K562 (cell line): ENCODE data around the gene PNLIPRP2. TPM values are rescaled to one million over a fixed set of nuclear protein-coding genes. Genes with fewer than 3 reads are reported as not detected.

Experiments used
- ATAC-seq: fragments of 200-7000 bp; cut with Tn5 transposase; 3 replicates; pipeline ENCODE4 v1.9.1; 2020; ENCODE audit warnings: moderate library complexity
- BruUV-seq: library from RNA; stranded (reverse); fragments of 400-500 nt; replicated peaks from 2 replicates; lab custom pipeline; 2021; lab: Mats Ljungman, UMichigan
- CTCF ChIA-PET: fragments of 300-600 bp; formaldehyde crosslinking; extraction: SDS; loops from one replicate; lab custom pipeline; 2021; ENCODE audit warnings: low intra/inter-chr PET ratio; lab: Yijun Ruan, JAX
- POLR2A ChIA-PET: fragments of 300-600, 350-650 bp; sonication (Branson Sonifier 250); formaldehyde crosslinking; extraction: SDS; loops from one replicate; lab custom pipeline; 2021; ENCODE audit warnings: antibody characterized with exemption, inconsistent platforms; lab: Yijun Ruan, JAX
- DNase-seq, 4 experiments: peaks; one replicate each; pipeline versions ENCODE4 v3.0.0 to v3.0.0-alpha.2; 2011 to 2018; ENCODE audit warnings: low spot score in 3 of 4, mixed read lengths in 3 of 4; ENCODE audit errors: extremely low read depth in 1 of 4
- FAIRE-seq: peaks from 2 replicates; lab custom pipeline; 2011; peaks lifted over from hg19 to GRCh38; lab: Jason Lieb, UNC
- H2AFZ ChIP-seq: 2 replicates; pipeline ENCODE4 v1.6.0; 2011; ENCODE audit warnings: low read depth, low read length, control low read depth, inconsistent platforms
- H3K27ac ChIP-seq: fragments of 200-600 bp; 3 replicates; pipeline ENCODE4 v1.8.0; 2011; ENCODE audit warnings: low read depth, mild to moderate bottlenecking, control low read depth, inconsistent platforms, low read length, moderate library complexity, mixed read lengths; ENCODE audit errors: extremely low read depth
- H3K27me3 ChIP-seq, 2 experiments: fragments of 300-600 bp in 1 of 2; 2 replicates in 1 of 2; 3 replicates in 1 of 2; pipeline versions ENCODE4 v1.6.0 to v1.8.0; 2011; ENCODE audit warnings: inconsistent platforms in 2 of 2, low read length in 2 of 2, mild to moderate bottlenecking in 1 of 2, mixed read lengths in 1 of 2, moderate library complexity in 1 of 2; ENCODE audit not compliant: control insufficient read depth in 2 of 2, insufficient read depth in 2 of 2
- H3K36me3 ChIP-seq: fragments of 300-600 bp; 3 replicates; pipeline ENCODE4 v1.8.0; 2011; ENCODE audit warnings: mild to moderate bottlenecking, low read length, inconsistent platforms; ENCODE audit not compliant: control insufficient read depth, insufficient read depth
- H3K4me1 ChIP-seq, 2 experiments: fragments of 200-600 bp in 1 of 2; replicated peaks in 1 of 2; 2 replicates in 1 of 2; 3 replicates in 1 of 2; pipeline versions ENCODE4 v1.5.1 to v1.8.0; 2011; ENCODE audit warnings: inconsistent platforms in 2 of 2, low read length in 2 of 2, mild to moderate bottlenecking in 1 of 2, mixed read lengths in 1 of 2, moderate library complexity in 1 of 2; ENCODE audit not compliant: control insufficient read depth in 2 of 2, insufficient read depth in 2 of 2
- H3K4me2 ChIP-seq: 2 replicates; pipeline ENCODE4 v1.6.1; 2011; ENCODE audit warnings: low read length, control low read depth, inconsistent platforms, mixed read lengths; ENCODE audit not compliant: insufficient read depth
- H3K4me3 ChIP-seq: fragments of 200-600 bp; sonication (generic), shearing (Covaris generic); 2 replicates; pipeline ENCODE4 v1.5.1; 2016; ENCODE audit warnings: control low read depth, inconsistent platforms
- H3K79me2 ChIP-seq: fragments of 200-600 bp; 3 replicates; pipeline ENCODE4 v1.8.0; 2011; ENCODE audit warnings: low read length, inconsistent platforms; ENCODE audit not compliant: control insufficient read depth, insufficient read depth
- H3K9ac ChIP-seq, 2 experiments: 2 replicates each; pipeline versions ENCODE4 v1.6.0 to v1.6.1; 2011; ENCODE audit warnings: low read depth in 2 of 2, low read length in 2 of 2, control low read depth in 1 of 2, inconsistent platforms in 1 of 2, mild to moderate bottlenecking in 1 of 2, mixed read lengths in 1 of 2; ENCODE audit not compliant: insufficient read depth in 1 of 2
- H3K9me1 ChIP-seq: one replicate; pipeline ENCODE4 v1.6.0; 2011; ENCODE audit warnings: inconsistent platforms, mild to moderate bottlenecking, low read length, moderate library complexity; ENCODE audit not compliant: control insufficient read depth, insufficient read depth
- H3K9me3 ChIP-seq: replicated peaks from 2 replicates; pipeline ENCODE4 v1.5.1; 2011; ENCODE audit warnings: low read depth, low read length, inconsistent platforms; ENCODE audit not compliant: control insufficient read depth, insufficient read depth
- H4K20me1 ChIP-seq: replicated peaks from 2 replicates; pipeline ENCODE4 v1.6.1; 2011; ENCODE audit warnings: low read length, inconsistent platforms, mixed read lengths; ENCODE audit not compliant: control insufficient read depth, insufficient read depth
- COPS2 ChIP-seq: fragments of 450-650 bp; conservative IDR thresholded peaks from 2 replicates; pipeline ENCODE4 v1.6.1; 2016; ENCODE audit warnings: mild to moderate bottlenecking, moderate library complexity
- E2F6 ChIP-seq, 2 experiments: IDR thresholded peaks; 2 replicates each; pipeline ENCODE4 v1.6.1; 2011; ENCODE audit warnings: borderline replicate concordance in 1 of 2, control low read depth in 1 of 2, low read depth in 1 of 2, low read length in 1 of 2, mild to moderate bottlenecking in 1 of 2, mixed read lengths in 1 of 2, moderate library complexity in 1 of 2; ENCODE audit not compliant: insufficient read depth in 1 of 2, insufficient read length in 1 of 2, poor library complexity in 1 of 2, severe bottlenecking in 1 of 2; ENCODE audit errors: extremely low read depth in 1 of 2
- FIP1L1 ChIP-seq: fragments of 200-400 bp; formaldehyde crosslinking; IDR thresholded peaks from 2 replicates; pipeline ENCODE4 v1.6.1; 2018; ENCODE audit warnings: mild to moderate bottlenecking, low read depth, low read length; ENCODE audit not compliant: poor library complexity, severe bottlenecking
- GTF3C2 ChIP-seq: IDR thresholded peaks from 3 replicates; pipeline ENCODE4 v1.6.1; 2011; ENCODE audit warnings: borderline replicate concordance, mild to moderate bottlenecking, moderate library complexity; ENCODE audit not compliant: insufficient read length; ENCODE audit errors: extremely low read depth
- KDM5B ChIP-seq: fragments of 200-600 bp; sonication (generic); IDR thresholded peaks from 2 replicates; pipeline ENCODE4 v1.6.1; 2012; ENCODE audit warnings: low read depth, mild to moderate bottlenecking, moderate library complexity, low read length, control low read depth, inconsistent platforms; ENCODE audit not compliant: insufficient replicate concordance
- MTA3 ChIP-seq: fragments of 450-650 bp; formaldehyde crosslinking; IDR thresholded peaks from 2 replicates; pipeline ENCODE4 v1.6.1; 2017; ENCODE audit warnings: mild to moderate bottlenecking, borderline replicate concordance
- SMARCB1 ChIP-seq: IDR thresholded peaks from 2 replicates; pipeline ENCODE4 v1.6.1; 2011; ENCODE audit warnings: improper control_type of control experiment, low read depth; ENCODE audit not compliant: insufficient read length
- ZNF165 ChIP-seq: fragments of 250-450 bp; sonication (Bioruptor Pico); IDR thresholded peaks from 2 replicates; pipeline ENCODE4 v1.4.0; 2020; ENCODE audit warnings: borderline replicate concordance
- ZNF518B ChIP-seq: fragments of 250-450 bp; sonication (Bioruptor Pico); IDR thresholded peaks from 2 replicates; pipeline ENCODE4 v1.5.0; 2021; ENCODE audit warnings: mild to moderate bottlenecking, moderate library complexity
- WGBS: fragments of 100-300 bp; shearing (Covaris generic); methylation state at CpG from one replicate; pipeline ENCODE4 v1.1.6; 2016; ENCODE audit warnings: low coverage, mixed read lengths; ENCODE audit not compliant: insufficient coverage; ENCODE audit errors: missing lambda C conversion rate; 5-methylcytosine and 5-hydroxymethylcytosine counted together
- in situ Hi-C: fragments of 300-500 bp; cut with MboI; formaldehyde crosslinking; loops from 4 replicates; pipeline ENCODE4 v1.15.0; 2018; ENCODE audit warnings: inconsistent platforms, mixed read lengths
- intact Hi-C: fragments of 100-400 bp; cut with micrococcal nuclease; formaldehyde crosslinking; loops from 2 replicates; pipeline ENCODE4 v1.14.2; 2022
- polyA plus RNA-seq, 8 experiments: library from polyadenylated mRNA; depleted of rRNA in 4 of 8; stranded (reverse) in 5 of 8; unstranded in 3 of 8; fragments of >200 nt; fragmentation: Nextera tagmentation in 2 of 8; fragmentation: Illumina TruSeq in 1 of 8; extraction: Ambion mirVana in 2 of 8; extraction: Trizol in 1 of 8; gene quantifications; 2 replicates each; pipeline versions ENCODE4 v1.2.1 to v1.2.3, GENCODE V29; 2011 to 2014; ENCODE audit warnings: inconsistent platforms in 1 of 8, missing spikeins in 1 of 8
- total RNA-seq, 7 experiments: library from RNA; depleted of rRNA in 6 of 7; stranded (reverse); fragments of >200 nt in 6 of 7; fragmentation: Illumina TruSeq in 2 of 7; extraction: Trizol in 2 of 7; gene quantifications; 2 replicates each; pipeline versions ENCODE4 v1.2.1 to v1.2.3, GENCODE V29; 2011 to 2021; ENCODE audit warnings: low replicate concordance in 1 of 7
- TF ChIP-seq, protein P1 (sequence below): fragments of 450-650 bp; formaldehyde crosslinking; IDR thresholded peaks from 2 replicates; pipeline ENCODE4 v1.4.0; 2020; ENCODE audit warnings: mild to moderate bottlenecking, mixed read lengths

PNLIPRP2 gene
- total and polyA plus RNA-seq, 9 of the 15 experiments (the other 6 are each of a cell fraction or from before 2014, with no cell fraction given), result 0.38 TPM; not detected in 8

DNA sequence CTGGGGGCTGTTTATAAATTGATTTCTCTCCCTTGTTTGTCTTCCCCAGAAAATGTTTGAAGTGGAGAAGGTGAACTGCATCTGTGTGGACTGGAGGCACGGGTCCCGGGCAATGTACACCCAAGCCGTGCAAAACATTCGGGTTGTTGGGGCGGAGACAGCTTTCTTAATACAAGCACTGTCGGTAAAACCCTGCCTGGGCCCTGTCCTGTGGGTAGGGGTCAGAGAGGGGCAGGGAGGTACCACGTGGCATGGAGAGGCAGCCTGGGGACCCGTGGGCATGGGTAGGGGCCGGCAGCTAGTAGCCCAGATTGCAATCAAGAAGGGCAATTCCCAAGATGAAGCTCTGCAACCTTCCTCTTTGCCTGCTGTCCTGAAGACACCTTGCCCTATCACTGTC lies 6.1 kb downstream of the PNLIPRP2 start:
- Histone ChIP-seq H3K27me3 (peaks cover 0 to 8% of the 10 kb centered on the region in 2 experiments; a peak in 2 of 5 replicates), H4K20me1 (no peaks in the 10 kb centered on the region), H3K9ac (no peak overlapping the region), H3K79me2 (no peaks in the 10 kb centered on the region), H3K4me1 (peaks cover 0 to 6% of the 10 kb centered on the region in 2 experiments; a peak in 1 of 5 replicates), H3K9me1 (no peaks in the 10 kb centered on the region), H2AFZ (no peak overlapping the region), H3K27ac (no peak overlapping the region), H3K4me2 (no peak overlapping the region), H3K4me3 (no peak overlapping the region), H3K36me3 (no peaks in the 10 kb centered on the region), H3K9me3 (no peaks in the 10 kb centered on the region)
- no TSS peak for BruUV-seq
- in situ Hi-C loops, result no loop called here
- DNase-seq (no peak), ATAC-seq (no peak), FAIRE-seq (no peak)
- intact Hi-C loops, result no loop called here
- 4% methylated on average over 9 of the region's 9 CpGs for WGBS
- ChIA-PET POLR2A (interaction anchor here (0.5 to 0.6 kb wide), 4 partner anchors 15 to 161 kb away, joined by 3 read pairs; no protein-coding TSS in a partner anchor), CTCF (no interaction called here)
- no peak for TF ChIP-seq SMARCB1
- TF ChIP-seq KDM5B, result no peak
- TF ChIP-seq, protein P1, sequence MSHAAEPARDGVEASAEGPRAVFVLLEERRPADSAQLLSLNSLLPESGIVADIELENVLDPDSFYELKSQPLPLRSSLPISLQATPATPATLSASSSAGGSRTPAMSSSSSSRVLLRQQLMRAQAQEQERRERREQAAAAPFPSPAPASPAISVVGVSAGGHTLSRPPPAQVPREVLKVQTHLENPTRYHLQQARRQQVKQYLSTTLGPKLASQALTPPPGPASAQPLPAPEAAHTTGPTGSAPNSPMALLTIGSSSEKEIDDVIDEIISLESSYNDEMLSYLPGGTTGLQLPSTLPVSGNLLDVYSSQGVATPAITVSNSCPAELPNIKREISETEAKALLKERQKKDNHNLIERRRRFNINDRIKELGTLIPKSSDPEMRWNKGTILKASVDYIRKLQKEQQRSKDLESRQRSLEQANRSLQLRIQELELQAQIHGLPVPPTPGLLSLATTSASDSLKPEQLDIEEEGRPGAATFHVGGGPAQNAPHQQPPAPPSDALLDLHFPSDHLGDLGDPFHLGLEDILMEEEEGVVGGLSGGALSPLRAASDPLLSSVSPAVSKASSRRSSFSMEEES (CRISPR knock-in tag), result no peak
- TF ChIP-seq E2F6 (IDR thresholded peaks at IDR 0.05; ENCODE audit: borderline replicate concordance in 1 of 2, extremely low read depth in 1 of 2, insufficient read depth in 1 of 2, insufficient read length in 1 of 2, low read depth in 1 of 2, low read length in 1 of 2, poor library complexity in 1 of 2, severe bottlenecking in 1 of 2), result no peak
- TF ChIP-seq GTF3C2, result no peak
- no peak for TF ChIP-seq ZNF165
- TF ChIP-seq ZNF518B, result no peak
- TF ChIP-seq MTA3, result no peak
- no peak for TF ChIP-seq FIP1L1
- no peak for TF ChIP-seq COPS2
